ENCODE data around the gene CZIB.

DNA sequence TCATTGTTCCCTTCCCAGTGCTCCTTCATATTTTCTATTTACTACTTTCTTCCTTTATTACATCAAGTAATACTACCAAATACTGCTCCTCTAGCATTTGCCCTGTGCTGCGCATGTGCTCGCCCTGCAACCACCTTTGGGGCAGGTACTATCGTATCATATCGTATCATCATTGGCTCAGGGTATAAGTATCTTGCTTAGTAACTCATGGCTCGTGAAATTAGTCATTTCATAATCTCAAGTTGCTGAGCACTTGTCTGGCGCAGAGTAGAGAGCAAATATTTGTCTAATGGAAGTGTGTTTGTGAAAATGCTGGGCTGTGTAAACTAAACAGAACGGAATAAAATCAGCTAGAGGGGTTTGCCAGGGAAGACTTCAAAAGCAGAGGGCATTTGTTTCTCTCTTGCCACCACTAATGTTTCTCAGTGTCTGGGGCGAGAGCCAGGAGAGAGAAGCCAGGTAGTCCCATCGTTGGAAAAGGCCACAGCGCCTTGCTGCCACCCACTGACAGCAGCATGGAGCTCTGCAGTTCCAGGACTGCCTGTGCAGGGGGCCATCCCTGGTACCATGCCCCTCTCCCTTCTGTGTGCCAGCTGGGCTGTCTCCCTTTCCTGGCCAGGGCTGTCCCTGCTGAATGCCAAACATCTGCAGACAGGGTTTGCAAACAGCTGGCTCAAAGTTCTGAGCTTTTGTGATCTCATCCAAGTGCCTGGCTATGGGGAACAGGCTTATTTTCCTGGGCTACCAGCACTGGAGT is 43.8 kb downstream of the CZIB start:
- TF ChIP-seq CTCF (IDR thresholded peaks at IDR 0.05; ENCODE audit: poor library complexity, severe bottlenecking) (no peak), POLR2AphosphoS5 (IDR thresholded peaks at IDR 0.05) (no peak), EP300 (conservative IDR thresholded peaks at IDR 0.05; ENCODE audit: poor library complexity, severe bottlenecking) (no peak)
